GM19397 (cell line): ENCODE results near the gene MAPK10.
"Not testable (repeated sequence)": the region's sequence is repeated elsewhere in the genome, so short reads cannot be mapped to it uniquely, and the experiment has no call there.

ENCODE experiments used
- ATAC-seq: cut with Tn5 transposase; IDR thresholded peaks from one replicate; pipeline ENCODE4 v1.9.1; 2021; ENCODE audit warnings: mild to moderate bottlenecking, moderate library complexity; ENCODE audit not compliant: unreplicated experiment

MAPK10 gene

GRCh38 chr4:85995361-85995760, 364.5 kb downstream of the MAPK10 start:
- peak; percentile 56 for ATAC-seq

DNA sequence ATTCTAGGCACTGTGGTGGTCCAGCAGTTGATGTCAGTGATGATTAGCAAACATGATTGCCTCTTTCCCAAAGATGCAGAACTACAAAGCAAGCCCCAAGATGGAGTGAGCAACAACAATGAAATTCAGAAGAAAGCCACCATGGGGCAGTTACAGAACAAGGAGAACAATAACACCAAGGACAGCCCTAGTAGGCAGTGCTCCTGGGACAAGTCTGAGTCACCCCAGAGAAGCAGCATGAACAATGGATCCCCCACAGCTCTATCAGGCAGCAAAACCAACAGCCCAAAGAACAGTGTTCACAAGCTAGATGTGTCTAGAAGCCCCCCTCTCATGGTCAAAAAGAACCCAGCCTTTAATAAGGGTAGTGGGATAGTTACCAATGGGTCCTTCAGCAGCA, 365.3 kb downstream of the MAPK10 start:
- no peak for ATAC-seq

- ATAC-seq, result no peak
These were observed 366.2 kb downstream of the MAPK10 start for GRCh38 chr4:85993641-85994040.

DNA sequence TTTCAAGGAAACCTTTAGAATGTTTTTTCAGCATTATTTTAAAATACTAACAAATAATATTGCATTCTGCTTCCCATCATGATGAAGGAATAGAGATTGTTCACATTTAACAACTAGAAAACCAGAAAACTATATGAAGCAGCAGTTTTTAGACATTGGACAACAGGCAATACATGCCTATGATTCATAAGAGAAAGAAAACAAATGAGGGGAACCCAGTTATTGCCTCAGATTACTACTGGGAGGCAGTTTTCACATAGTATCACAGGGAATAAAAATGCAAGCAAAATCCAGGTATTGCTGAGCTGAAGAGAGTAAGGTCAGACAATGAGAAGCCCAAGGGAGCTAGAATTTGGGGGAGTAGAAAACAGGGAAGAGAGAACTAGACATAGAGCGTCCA, 373.6 kb downstream of the MAPK10 start:
- no peak for ATAC-seq

DNA sequence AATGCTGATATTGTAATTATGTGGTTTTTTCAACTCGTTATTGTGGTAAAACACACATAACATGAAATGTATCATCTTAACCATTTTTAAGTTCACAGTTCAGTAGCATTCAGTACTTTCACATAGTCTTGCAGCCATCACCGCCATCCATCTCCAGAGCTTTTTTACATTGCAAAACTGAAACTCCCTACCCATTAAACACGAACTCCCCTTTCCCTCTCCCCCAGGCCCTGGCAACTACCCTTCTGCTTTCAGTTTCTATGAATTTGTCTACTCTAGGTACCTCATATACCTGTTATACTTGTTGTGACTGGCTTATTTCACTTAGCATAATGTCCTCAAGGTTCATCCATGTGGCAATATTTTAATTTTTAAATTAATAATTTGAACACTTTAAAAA, 380.6 kb downstream of the MAPK10 start:
- ATAC-seq, result peak; percentile 96

GRCh38 chr4:85970535-85970934, 389.3 kb downstream of the MAPK10 start:
- ATAC-seq, result no peak

DNA sequence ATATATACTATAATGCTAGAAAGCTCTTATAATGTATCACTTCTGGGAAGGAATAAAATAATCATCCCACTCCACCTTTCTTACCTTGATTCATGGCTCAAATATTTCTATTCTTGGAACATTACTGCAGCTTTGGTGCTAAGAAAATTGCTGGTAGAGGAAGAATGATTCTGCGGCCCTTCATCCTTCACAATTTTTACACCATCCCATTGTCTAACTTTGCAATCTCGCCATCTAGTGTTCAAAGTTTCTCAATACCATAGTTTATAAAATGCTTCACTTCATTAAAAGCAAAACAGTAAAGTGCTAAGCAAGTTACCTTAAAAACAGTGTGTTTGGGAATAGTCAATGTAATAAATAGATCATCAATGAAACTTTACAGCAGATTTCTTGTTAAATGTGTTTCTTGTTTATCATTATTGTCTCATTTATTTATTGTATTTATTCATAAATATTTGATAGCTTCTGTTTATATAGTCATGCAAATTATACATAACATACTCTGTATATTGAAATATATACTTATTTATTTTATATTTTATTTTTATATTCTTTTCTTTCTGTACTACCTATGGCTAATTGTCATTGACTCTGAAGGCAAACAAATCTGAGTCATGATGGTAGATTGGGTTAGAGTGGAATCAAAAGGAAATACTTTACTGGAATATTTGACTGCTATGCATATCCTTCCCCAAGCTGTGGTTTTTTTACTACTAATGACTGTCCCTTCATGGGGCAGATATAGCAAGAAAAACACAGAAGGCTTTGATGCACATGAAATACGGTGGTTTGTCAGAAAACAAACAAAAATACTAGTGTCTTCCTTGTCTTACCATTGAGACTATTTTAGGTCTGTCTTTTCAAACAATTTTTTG, 390.7 kb downstream of the MAPK10 start:
- ATAC-seq, result no peak

- no peak for ATAC-seq
These were observed 392.0 kb downstream of the MAPK10 start for GRCh38 chr4:85967872-85968271.

GRCh38 chr4:85966373-85966772, 393.5 kb downstream of the MAPK10 start:
- ATAC-seq, result no peak

DNA sequence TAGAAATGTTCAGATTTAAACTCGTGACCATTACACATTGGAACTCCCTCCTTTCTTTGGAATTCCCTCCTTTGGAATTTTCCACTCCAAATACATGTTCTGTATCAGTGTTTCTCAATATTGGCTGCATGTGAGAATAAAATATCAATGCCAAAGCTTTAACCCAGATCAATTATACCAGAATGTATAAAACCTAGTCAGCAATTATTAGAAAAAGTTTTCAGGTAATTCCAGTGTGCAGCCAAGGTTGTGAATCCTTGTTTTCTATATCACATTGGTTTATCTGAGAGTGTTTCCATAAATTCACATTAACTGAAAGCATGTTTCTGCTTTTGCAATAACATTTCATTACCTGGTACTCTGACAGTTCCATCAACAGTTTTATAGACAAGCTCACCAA, 394.3 kb downstream of the MAPK10 start:
- ATAC-seq, result no peak

- not testable (repeated sequence) for ATAC-seq
These were observed 394.8 kb downstream of the MAPK10 start for GRCh38 chr4:85965017-85965416.

- ATAC-seq, result no peak
These were observed 395.6 kb downstream of the MAPK10 start for GRCh38 chr4:85964298-85964697.

- no peak for ATAC-seq
These were observed 396.6 kb downstream of the MAPK10 start for GRCh38 chr4:85963231-85963630.

DNA sequence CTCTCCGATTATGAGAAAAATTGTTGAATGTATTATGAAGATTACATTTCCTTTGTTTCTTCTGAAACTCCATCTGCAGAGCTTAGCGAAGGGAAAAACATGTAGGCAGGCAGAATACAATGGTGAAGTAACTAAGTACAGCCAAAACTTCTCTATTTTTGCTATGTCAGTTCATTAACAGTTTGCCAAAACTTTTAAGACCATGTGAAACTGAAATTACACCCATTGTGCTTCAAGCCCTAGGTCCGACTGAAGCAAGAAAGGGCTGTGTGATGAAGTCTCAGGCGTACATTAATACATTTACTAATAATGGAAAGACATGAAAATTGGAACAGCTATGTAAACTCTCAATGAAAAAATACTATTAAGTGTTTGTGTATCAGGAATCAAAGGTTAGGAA, 398.0 kb downstream of the MAPK10 start:
- ATAC-seq, result no peak

GRCh38 chr4:85956293-85956945, 403.4 kb downstream of the MAPK10 start:
- ATAC-seq, result no peak

DNA sequence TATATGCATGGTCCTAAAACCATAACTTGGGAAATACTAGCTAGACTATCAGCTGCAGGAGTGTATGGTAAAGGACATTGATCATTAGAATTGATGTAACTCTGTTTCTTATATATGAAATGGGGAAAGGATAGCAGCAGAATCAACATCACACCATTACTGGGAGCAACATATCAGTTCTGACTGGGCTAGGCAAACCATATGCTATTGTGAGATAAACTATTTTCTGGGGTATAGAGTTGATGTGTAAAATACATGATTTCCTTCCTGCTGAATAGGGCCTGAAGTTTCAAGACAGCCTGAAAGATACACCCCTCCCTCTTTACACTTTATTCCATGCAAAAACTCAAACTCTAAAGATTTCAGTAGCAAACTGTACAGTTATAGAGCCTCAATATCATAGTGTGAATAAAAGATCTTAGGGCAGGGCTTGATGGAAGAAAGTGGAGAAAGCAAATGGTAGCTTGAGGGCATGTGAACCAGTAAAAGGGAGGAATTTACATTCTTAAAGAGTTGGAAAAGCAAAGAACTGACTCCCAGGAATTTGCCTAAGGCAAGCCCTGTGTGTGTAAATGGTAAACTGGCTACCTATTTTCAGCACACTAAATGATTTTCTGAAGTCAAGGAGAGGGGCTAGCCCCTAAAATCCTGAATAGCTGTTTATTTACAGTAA, 404.1 kb downstream of the MAPK10 start:
- no peak for ATAC-seq

DNA sequence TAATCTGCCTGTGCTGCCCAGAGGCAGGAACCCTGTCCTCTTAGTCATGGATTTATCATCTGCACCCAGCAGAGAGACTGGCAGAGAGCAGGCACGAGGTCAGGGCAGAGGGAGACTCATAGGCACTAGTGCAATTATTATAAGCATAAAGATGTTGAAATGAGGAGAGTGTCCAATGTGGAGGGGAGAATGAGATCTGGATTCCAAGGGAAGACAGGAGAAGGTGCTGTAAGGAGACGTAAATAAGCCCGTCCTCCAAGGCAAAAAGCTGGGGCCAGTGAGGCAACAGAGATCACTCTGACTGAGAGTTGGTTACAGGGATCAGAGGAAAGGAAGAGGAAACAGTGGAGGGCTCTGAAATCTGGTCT, 406.2 kb downstream of the MAPK10 start:
- no peak for ATAC-seq

DNA sequence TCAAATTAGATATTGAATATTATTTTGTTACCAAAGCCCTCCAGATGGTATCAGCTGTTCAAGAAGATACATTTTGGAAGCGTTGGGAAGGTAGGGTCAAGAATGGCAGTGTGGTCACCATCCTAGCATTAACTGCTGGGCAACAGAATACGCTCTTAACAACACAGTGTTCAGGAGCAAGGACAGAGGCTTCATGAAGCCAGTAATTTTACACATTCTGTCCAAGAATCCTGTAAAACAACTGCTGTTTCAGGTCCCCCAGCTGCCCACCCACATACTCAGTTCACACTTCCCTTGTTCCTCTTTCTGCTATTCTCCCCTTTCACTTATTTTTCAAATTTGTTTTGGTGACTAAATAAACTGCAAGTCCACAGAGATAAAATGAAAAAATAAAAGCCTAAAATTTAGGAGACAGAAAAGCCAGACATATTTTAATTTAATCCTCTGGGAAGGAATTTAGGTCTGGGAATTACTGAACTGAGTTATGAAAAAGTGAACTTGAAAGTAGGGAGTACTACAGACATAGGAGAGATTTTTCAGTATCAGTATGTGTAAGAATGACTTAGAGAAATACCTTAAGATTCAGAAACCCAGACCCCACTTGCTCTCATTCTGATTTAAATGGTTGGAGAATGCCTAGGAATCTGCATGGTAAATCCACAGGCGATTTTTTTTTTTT, 406.7 kb downstream of the MAPK10 start:
- no peak for ATAC-seq

- ATAC-seq, result no peak
These were observed 407.3 kb downstream of the MAPK10 start for GRCh38 chr4:85952528-85952927.

GRCh38 chr4:85951099-85951498, 408.8 kb downstream of the MAPK10 start:
- ATAC-seq, result no peak

DNA sequence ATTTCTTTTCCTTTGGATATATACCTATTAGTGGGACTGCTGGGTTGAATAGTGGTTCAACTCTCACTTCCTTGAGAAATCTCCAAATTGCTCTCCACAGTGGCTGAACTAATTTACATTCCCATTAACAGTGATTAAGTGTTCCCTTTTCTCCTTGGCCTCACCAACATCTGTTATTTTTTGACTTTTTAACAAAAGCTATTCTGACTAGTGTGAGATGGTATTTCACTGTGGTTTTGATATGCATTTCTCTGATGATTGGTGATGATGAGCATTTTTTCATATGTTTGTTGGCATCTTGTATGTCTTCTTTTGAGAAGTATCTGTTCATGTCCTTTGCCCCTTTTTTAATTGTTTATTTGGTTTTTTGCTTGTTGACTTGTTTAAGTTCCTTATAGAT, 413.0 kb downstream of the MAPK10 start:
- ATAC-seq, result no peak
